ENCODE results near the gene NGDN. TPM values are rescaled to one million over a fixed set of nuclear protein-coding genes. Genes with fewer than 3 reads are reported as not detected.

Gene NGDN
- total and polyA plus RNA-seq, 2 of the 4 experiments (the other 2 are of a cell fraction) = 48.1 to 49.8 TPM

DNA sequence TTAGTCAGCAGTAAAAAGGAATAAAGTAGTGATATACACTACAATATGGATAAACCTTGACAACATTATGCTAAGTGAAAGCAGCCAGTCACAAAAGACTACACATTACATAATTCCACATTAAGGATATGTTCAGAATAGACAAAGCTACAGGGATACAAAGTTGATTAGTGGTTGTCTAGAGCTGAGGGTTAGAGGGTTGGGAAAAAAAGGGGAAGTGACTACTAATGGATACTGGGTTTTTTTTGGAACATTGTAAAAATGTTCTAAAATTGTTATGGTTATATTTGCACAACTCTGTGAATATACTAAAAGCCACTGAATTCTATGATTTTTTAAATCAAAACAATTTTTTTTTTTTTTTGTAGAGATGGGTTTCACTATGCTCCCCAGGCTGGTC, 4.8 kb upstream of the NGDN start:
- Histone ChIP-seq H2AK9ac (replicated peaks; ENCODE audit: low read depth, low read length, poor library complexity) (no peak overlapping the region), H3K27me3 (ENCODE audit: control insufficient read depth, insufficient read depth, low read length) (no peaks in the 10 kb centered on the region), H3K9me3 (ENCODE audit: control insufficient read depth, insufficient read depth, low read length) (no peaks in the 10 kb centered on the region), H3K9me1 (ENCODE audit: insufficient read depth, low read length) (no peaks in the 10 kb centered on the region), H3K4ac (ENCODE audit: low read depth, low read length) (no peak overlapping the region), H4K8ac (ENCODE audit: low read depth in 2 of 2, low read length in 2 of 2) (no peak overlapping the region), H3K23ac (ENCODE audit: low read depth, low read length) (no peak overlapping the region), H3K4me2 (ENCODE audit: low read depth, low read length) (no peak overlapping the region), H3K4me1 (ENCODE audit: control insufficient read depth, insufficient read depth, low read length) (no peaks in the 10 kb centered on the region), H3K27ac (ENCODE audit: insufficient read depth, low read length) (no peak overlapping the region), H4K91ac (ENCODE audit: insufficient read depth, low read depth, low read length) (no peak overlapping the region), H4K5ac (ENCODE audit: low read depth, low read length) (no peak overlapping the region), H3K36me3 (ENCODE audit: control insufficient read depth, insufficient read depth, low read length) (no peaks in the 10 kb centered on the region), H4K20me1 (ENCODE audit: insufficient read depth, low read length) (no peaks in the 10 kb centered on the region), H2BK20ac (ENCODE audit: low read depth, low read length) (no peak overlapping the region), H2AFZ (replicated peaks; ENCODE audit: low read length, poor library complexity) (no peak overlapping the region), H3K14ac (replicated peaks; ENCODE audit: low read depth, low read length) (no peak overlapping the region), H3K18ac (ENCODE audit: low read depth, low read length) (no peak overlapping the region), H3K9ac (ENCODE audit: low read depth, low read length) (no peak overlapping the region), H2AK5ac (ENCODE audit: low read depth, low read length) (no peak overlapping the region), H3K4me3 (ENCODE audit: insufficient read depth, low read depth, low read length) (no peak overlapping the region), H2BK120ac (ENCODE audit: low read depth, low read length) (no peak overlapping the region), H3K79me1 (ENCODE audit: low read depth in 1 of 2, low read length in 2 of 2) (peaks cover 0 to 1% of the 10 kb centered on the region in 2 experiments; a peak in 2 of 4 replicates), H2BK5ac (ENCODE audit: low read depth, low read length, poor library complexity, severe bottlenecking) (no peak overlapping the region), H2BK15ac (ENCODE audit: low read depth, low read length) (no peak overlapping the region), H3K56ac (ENCODE audit: extremely low read depth, insufficient read depth, low read length) (no peak overlapping the region)
- no TSS peak for BruUV-seq (replicated peaks)
- POLR2A ChIA-PET (ENCODE audit: unreplicated experiment) = no interaction called here
- intact Hi-C loops (cut with micrococcal nuclease) = no loop called here
- in situ Hi-C loops (cut with MboI; ENCODE audit: low sequenced_read_pairs) = loop anchor here (10.0 kb wide), 1 partner anchor 200 kb away; no protein-coding TSS in a partner anchor
- DNase-seq = no peak
- CTCF ChIA-PET = interaction anchor here (0.5 kb wide), 1 partner anchor 9 kb away, joined by 4 read pairs; no protein-coding TSS in a partner anchor
- TF ChIP-seq SMC3 (IDR thresholded peaks at IDR 0.05; ENCODE audit: low read depth, low read length) = no peak
- no peak for TF ChIP-seq BHLHE40 (IDR thresholded peaks at IDR 0.05; ENCODE audit: low read depth, low read length)
- TF ChIP-seq RAD21 (IDR thresholded peaks at IDR 0.05; ENCODE audit: low read length) = no peak
- TF ChIP-seq, protein P1, sequence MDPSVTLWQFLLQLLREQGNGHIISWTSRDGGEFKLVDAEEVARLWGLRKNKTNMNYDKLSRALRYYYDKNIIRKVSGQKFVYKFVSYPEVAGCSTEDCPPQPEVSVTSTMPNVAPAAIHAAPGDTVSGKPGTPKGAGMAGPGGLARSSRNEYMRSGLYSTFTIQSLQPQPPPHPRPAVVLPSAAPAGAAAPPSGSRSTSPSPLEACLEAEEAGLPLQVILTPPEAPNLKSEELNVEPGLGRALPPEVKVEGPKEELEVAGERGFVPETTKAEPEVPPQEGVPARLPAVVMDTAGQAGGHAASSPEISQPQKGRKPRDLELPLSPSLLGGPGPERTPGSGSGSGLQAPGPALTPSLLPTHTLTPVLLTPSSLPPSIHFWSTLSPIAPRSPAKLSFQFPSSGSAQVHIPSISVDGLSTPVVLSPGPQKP (IDR thresholded peaks at IDR 0.05; ENCODE audit: borderline replicate concordance, low read depth, low read length) = no peak
- no peak for TF ChIP-seq NFE2L2 (IDR thresholded peaks at IDR 0.05; ENCODE audit: low read depth, low read length)
- TF ChIP-seq MAFK (IDR thresholded peaks at IDR 0.05; ENCODE audit: low read depth, low read length) = no peak
- no peak for TF ChIP-seq MAZ (IDR thresholded peaks at IDR 0.05; ENCODE audit: borderline replicate concordance, low read depth, low read length)
- no peak for TF ChIP-seq RFX5 (IDR thresholded peaks at IDR 0.05; ENCODE audit: low read depth, low read length)
- TF ChIP-seq, protein P2, sequence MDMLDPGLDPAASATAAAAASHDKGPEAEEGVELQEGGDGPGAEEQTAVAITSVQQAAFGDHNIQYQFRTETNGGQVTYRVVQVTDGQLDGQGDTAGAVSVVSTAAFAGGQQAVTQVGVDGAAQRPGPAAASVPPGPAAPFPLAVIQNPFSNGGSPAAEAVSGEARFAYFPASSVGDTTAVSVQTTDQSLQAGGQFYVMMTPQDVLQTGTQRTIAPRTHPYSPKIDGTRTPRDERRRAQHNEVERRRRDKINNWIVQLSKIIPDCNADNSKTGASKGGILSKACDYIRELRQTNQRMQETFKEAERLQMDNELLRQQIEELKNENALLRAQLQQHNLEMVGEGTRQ (IDR thresholded peaks at IDR 0.05; ENCODE audit: low read depth, low read length) = no peak
- no peak for TF ChIP-seq RCOR1 (IDR thresholded peaks at IDR 0.05; ENCODE audit: insufficient replicate concordance, low read length)
- TF ChIP-seq CEBPB (IDR thresholded peaks at IDR 0.05; ENCODE audit: low read depth, low read length) = no peak
- TF ChIP-seq POLR2A (IDR thresholded peaks at IDR 0.05; ENCODE audit: low read depth, low read length) = no peak
- TF ChIP-seq CHD1 (IDR thresholded peaks at IDR 0.05; ENCODE audit: low read depth, low read length) = no peak
- TF ChIP-seq MXI1 (IDR thresholded peaks at IDR 0.05; ENCODE audit: borderline replicate concordance, low read depth, low read length) = no peak
- no peak for TF ChIP-seq FOS (IDR thresholded peaks at IDR 0.05; ENCODE audit: low read depth, low read length)
- TF ChIP-seq, protein P3, sequence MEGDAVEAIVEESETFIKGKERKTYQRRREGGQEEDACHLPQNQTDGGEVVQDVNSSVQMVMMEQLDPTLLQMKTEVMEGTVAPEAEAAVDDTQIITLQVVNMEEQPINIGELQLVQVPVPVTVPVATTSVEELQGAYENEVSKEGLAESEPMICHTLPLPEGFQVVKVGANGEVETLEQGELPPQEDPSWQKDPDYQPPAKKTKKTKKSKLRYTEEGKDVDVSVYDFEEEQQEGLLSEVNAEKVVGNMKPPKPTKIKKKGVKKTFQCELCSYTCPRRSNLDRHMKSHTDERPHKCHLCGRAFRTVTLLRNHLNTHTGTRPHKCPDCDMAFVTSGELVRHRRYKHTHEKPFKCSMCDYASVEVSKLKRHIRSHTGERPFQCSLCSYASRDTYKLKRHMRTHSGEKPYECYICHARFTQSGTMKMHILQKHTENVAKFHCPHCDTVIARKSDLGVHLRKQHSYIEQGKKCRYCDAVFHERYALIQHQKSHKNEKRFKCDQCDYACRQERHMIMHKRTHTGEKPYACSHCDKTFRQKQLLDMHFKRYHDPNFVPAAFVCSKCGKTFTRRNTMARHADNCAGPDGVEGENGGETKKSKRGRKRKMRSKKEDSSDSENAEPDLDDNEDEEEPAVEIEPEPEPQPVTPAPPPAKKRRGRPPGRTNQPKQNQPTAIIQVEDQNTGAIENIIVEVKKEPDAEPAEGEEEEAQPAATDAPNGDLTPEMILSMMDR (conservative IDR thresholded peaks at IDR 0.05; ENCODE audit: low read depth, low read length) = no peak
- dilution Hi-C loops (cut with HindIII; ENCODE audit: low sequenced_read_pairs, unreplicated experiment) = no loop called here
- no peak for ATAC-seq (ENCODE audit: low read depth)

All from IMR-90 (cell line).